ENCODE data around the gene MAMDC4. TPM values are rescaled to one million over a fixed set of nuclear protein-coding genes. Genes with fewer than 3 reads are reported as not detected.

MAMDC4 gene
- total and polyA plus RNA-seq, 2 of the 8 experiments (the other 6 are each of a cell fraction or from before 2014, with no cell fraction given): 3.1 to 4.5 TPM

- Histone ChIP-seq H3K9me3 (ENCODE audit: insufficient read depth in 2 of 2, low read depth in 1 of 2, low read length in 1 of 2) (no peaks in the 10 kb centered on the region), H2BK12ac (ENCODE audit: low read depth, low read length) (no peak overlapping the region), H3K56ac (replicated peaks; ENCODE audit: insufficient read length, low read depth, low read length) (no peak overlapping the region), H2BK5ac (ENCODE audit: low read depth, low read length) (no peak overlapping the region), H3K14ac (ENCODE audit: insufficient read length) (no peak overlapping the region), H3K27me3 (replicated peaks in 1 of 4; ENCODE audit: control insufficient read depth in 3 of 4, extremely low read depth in 1 of 4, insufficient read depth in 3 of 4, low read length in 3 of 4) (no peaks in the 10 kb centered on the region), H3K4me2 (ENCODE audit: insufficient read depth in 1 of 2, low read depth in 2 of 2, low read length in 2 of 2) (no peak overlapping the region), H3K4me3 (ENCODE audit: extremely low read depth in 1 of 4, insufficient read depth in 2 of 4, low read depth in 3 of 4, low read length in 4 of 4) (no peak overlapping the region), H4K91ac (replicated peaks; ENCODE audit: insufficient read length, low read length) (no peak overlapping the region), H4K8ac (ENCODE audit: extremely low read depth, insufficient read depth, low read length) (no peak overlapping the region), H3K79me1 (ENCODE audit: low read depth, low read length) (peaks cover 8% of the 10 kb centered on the region; the same call in 1 of the 2 replicates), H2BK20ac (ENCODE audit: low read length) (no peak overlapping the region), H3K27ac (ENCODE audit: low read depth, low read length) (no peak overlapping the region), H2AK5ac (ENCODE audit: low read depth, low read length) (no peak overlapping the region), H3K36me3 (ENCODE audit: control insufficient read depth in 2 of 4, insufficient read depth in 4 of 4, low read length in 3 of 4) (peaks cover 9 to 26% (median 23%) of the 10 kb centered on the region in 4 experiments; a peak in 7 of 8 replicates), H3K23ac (ENCODE audit: insufficient read length) (no peak overlapping the region), H3K18ac (ENCODE audit: extremely low read depth, low read length) (no peak overlapping the region), H3K4ac (replicated peaks; ENCODE audit: insufficient read length, low read depth, low read length) (no peak overlapping the region), H3K9ac (replicated peaks in 1 of 4; ENCODE audit: extremely low read depth in 1 of 4, low read depth in 3 of 4, low read length in 3 of 4) (no peak overlapping the region), H2BK120ac (replicated peaks; ENCODE audit: low read depth, low read length) (no peak overlapping the region), H2AFZ (ENCODE audit: low read length) (no peak overlapping the region), H3K23me2 (ENCODE audit: low read depth, low read length) (no peaks in the 10 kb centered on the region), H4K20me1 (replicated peaks in 1 of 2; ENCODE audit: control insufficient read depth in 1 of 2, insufficient read depth in 2 of 2, low read length in 2 of 2) (peaks cover 6 to 21% of the 10 kb centered on the region in 2 experiments), H4K5ac (ENCODE audit: insufficient read length, low read depth, low read length) (no peak overlapping the region), H3K79me2 (ENCODE audit: control insufficient read depth in 1 of 2, insufficient read depth in 2 of 2, low read length in 2 of 2) (peaks cover 0 to 17% of the 10 kb centered on the region in 2 experiments; a peak in 2 of 4 replicates), H2BK15ac (ENCODE audit: low read length) (no peak overlapping the region), H3K4me1 (replicated peaks in 1 of 4; ENCODE audit: control insufficient read depth in 3 of 4, insufficient read depth in 4 of 4, low read length in 3 of 4) (no peaks in the 10 kb centered on the region; a peak in 1 of 7 replicates)
- 88% methylated on average over 10 of the region's 10 CpGs; no CpG with 5 or more reads in 1 of the 2 experiments for WGBS, 2 experiments (ENCODE audit: extremely low coverage in 1 of 2, insufficient coverage in 1 of 2, insufficient read length in 1 of 2, insufficient replicate concordance in 2 of 2, low coverage in 1 of 2, low lambda C conversion rate in 2 of 2, missing lambda C conversion rate in 1 of 2)
- TF ChIP-seq JUND (IDR thresholded peaks at IDR 0.05; ENCODE audit: low read length) (no peak), RFX5 (IDR thresholded peaks at IDR 0.05; ENCODE audit: borderline replicate concordance, low read depth, low read length) (no peak), GTF2F1 (IDR thresholded peaks at IDR 0.05; ENCODE audit: borderline replicate concordance, low read depth, low read length) (no peak), POU5F1 (IDR thresholded peaks at IDR 0.05; ENCODE audit: low read depth, low read length) (no peak), KDM4A (IDR thresholded peaks at IDR 0.05; ENCODE audit: low read depth, low read length, severe bottlenecking) (no peak), GABPA (IDR thresholded peaks at IDR 0.05; ENCODE audit: borderline replicate concordance, insufficient read depth, low read length) (no peak), CTCF (IDR thresholded peaks at IDR 0.05; ENCODE audit: control extremely low read depth in 1 of 3, insufficient read depth in 1 of 3, low read depth in 1 of 3, low read length in 3 of 3) (no peak)
- FAIRE-seq (no peak), DNase-seq (ENCODE audit: low read depth in 1 of 2, low spot score in 2 of 2) (no peak)
- ChIA-PET POLR2A (ENCODE audit: partially characterized antibody) (no interaction called here), CTCF (ENCODE audit: partially characterized antibody) (interaction anchor here (0.9 to 1.5 kb wide), 2 partner anchors 26 to 59 kb away, joined by 3 to 4 read pairs; partner anchors contain the start of gene AJM1)
These were observed 48.4 kb downstream of the MAMDC4 start for GRCh38 chr9:136900556-136900955.

All from H1 (cell line).